Middle frontal gyrus (tissue), 1 donor: Measurements from ENCODE around the gene NCOA4.
"Not testable (repeated sequence)": the region's sequence is repeated elsewhere in the genome, so short reads cannot be mapped to it uniquely, and the experiment has no call there.

ENCODE experiments used
- DNase-seq: peaks from one replicate; pipeline ENCODE4 v3.0.0-alpha.2; 2015; ENCODE audit warnings: low spot score; ENCODE audit errors: extremely low spot score

The NCOA4 gene

GRCh38 chr10:46020344-46020657 is 10.1 kb downstream of the NCOA4 start:
- no peak for DNase-seq

- no peak for DNase-seq
Observed at GRCh38 chr10:46019569-46020343, 10.7 kb downstream of the NCOA4 start.

GRCh38 chr10:46019177-46019528 is 11.3 kb downstream of the NCOA4 start:
- DNase-seq = no peak

- DNase-seq = no peak
Observed at GRCh38 chr10:46018453-46019176, 11.8 kb downstream of the NCOA4 start.

GRCh38 chr10:46017733-46018132 is 12.7 kb downstream of the NCOA4 start:
- no peak for DNase-seq

- no peak for DNase-seq
Observed at GRCh38 chr10:46016811-46017210, 13.6 kb downstream of the NCOA4 start.

- DNase-seq = no peak
Observed at GRCh38 chr10:46016190-46016589, 14.2 kb downstream of the NCOA4 start.

GRCh38 chr10:46014683-46015405 is 15.6 kb downstream of the NCOA4 start:
- DNase-seq = no peak

- DNase-seq = no peak
Observed at GRCh38 chr10:46014206-46014605, 16.2 kb downstream of the NCOA4 start.

GRCh38 chr10:46012746-46013145 is 17.7 kb downstream of the NCOA4 start:
- no peak for DNase-seq

- DNase-seq = peak; percentile 16
Observed at GRCh38 chr10:46006219-46006618, 24.2 kb downstream of the NCOA4 start.

- DNase-seq = no peak
Observed at GRCh38 chr10:46005383-46005782, 25.0 kb downstream of the NCOA4 start.

GRCh38 chr10:46004963-46005362 is 25.5 kb downstream of the NCOA4 start:
- DNase-seq = no peak

- no peak for DNase-seq
Observed at GRCh38 chr10:46002916-46003693, 27.3 kb downstream of the NCOA4 start.

GRCh38 chr10:46002189-46002687 is 28.2 kb downstream of the NCOA4 start:
- DNase-seq = not testable (repeated sequence)

GRCh38 chr10:46001187-46001756 is 29.2 kb downstream of the NCOA4 start:
- no peak for DNase-seq

- no peak for DNase-seq
Observed at GRCh38 chr10:46000538-46000937, 29.9 kb downstream of the NCOA4 start.

GRCh38 chr10:45999955-46000354 is 30.5 kb downstream of the NCOA4 start:
- not testable (repeated sequence) for DNase-seq

- no peak for DNase-seq
Observed at GRCh38 chr10:45997994-45998763, 32.2 kb downstream of the NCOA4 start.

GRCh38 chr10:45997557-45997956 is 32.9 kb downstream of the NCOA4 start:
- DNase-seq = no peak
